B cell (primary cell): ENCODE results near the gene TLX3. TPM values are rescaled to one million over a fixed set of nuclear protein-coding genes. Genes with fewer than 3 reads are reported as not detected.

ENCODE experiments used
- ATAC-seq: fragments of 200-7000 bp; cut with Tn5 transposase; one replicate; pipeline ENCODE4 v1.10.0; 2021; ENCODE audit warnings: low read depth, mild to moderate bottlenecking, moderate number of reproducible peaks, moderate library complexity
- CTCF ChIA-PET: fragments of 350-600 bp; sonication (Branson Sonifier 250); formaldehyde crosslinking; loops from one replicate; lab custom pipeline; 2021; ENCODE audit warnings: antibody characterized with exemption, inconsistent platforms; lab: Charles Lee
- POLR2A ChIA-PET: fragments of 350-600 bp; sonication (Branson Sonifier 250); formaldehyde crosslinking; loops from one replicate; lab custom pipeline; 2021; ENCODE audit warnings: antibody characterized with exemption; lab: Charles Lee
- DNase-seq: peaks from one replicate; pipeline ENCODE4 v3.0.0; 2013
- H2AFZ ChIP-seq: 2 replicates; pipeline ENCODE4 v1.6.1; 2012; ENCODE audit warnings: mild to moderate bottlenecking, low read depth, low read length; ENCODE audit not compliant: insufficient read depth, poor library complexity, severe bottlenecking
- H3K27ac ChIP-seq, 2 donors: 1 replicate in 1 of 2; 2 replicates in 1 of 2; pipeline ENCODE4 v1.5.1; 2012 to 2013; ENCODE audit warnings: low read length in 2 of 2, mild to moderate bottlenecking in 2 of 2, moderate library complexity in 1 of 2
- H3K27me3 ChIP-seq, 4 experiments: fragments of 200-600 bp in 1 of 4; sonication (generic) in 1 of 4; replicated peaks in 1 of 4; 1 replicate in 2 of 4; 2 replicates in 2 of 4; pipeline versions ENCODE4 v1.6.1 to v1.7.0; 2013 to 2016; ENCODE audit warnings: low read length in 3 of 4, mild to moderate bottlenecking in 2 of 4, mixed read lengths in 1 of 4, moderate library complexity in 1 of 4; ENCODE audit not compliant: insufficient read depth in 4 of 4, control insufficient read depth in 3 of 4; ENCODE audit errors: control extremely low read depth in 1 of 4
- H3K36me3 ChIP-seq, 2 experiments: replicated peaks in 1 of 2; 1 replicate in 1 of 2; 2 replicates in 1 of 2; pipeline versions ENCODE4 v1.6.1 to v1.7.1; 2013; ENCODE audit warnings: low read length in 1 of 2; ENCODE audit not compliant: insufficient read depth in 2 of 2, control insufficient read depth in 1 of 2; ENCODE audit errors: control extremely low read depth in 1 of 2, extremely low read depth in 1 of 2
- H3K4me1 ChIP-seq, 2 donors: fragments of 200-600 bp in 1 of 2; sonication (generic) in 1 of 2; 1 replicate in 1 of 2; 2 replicates in 1 of 2; pipeline versions ENCODE4 v1.5.1 to v1.6.1; 2013 to 2017; ENCODE audit warnings: low read length in 2 of 2; ENCODE audit not compliant: control insufficient read depth in 2 of 2, insufficient read depth in 2 of 2
- H3K4me2 ChIP-seq: replicated peaks from 2 replicates; pipeline ENCODE3; 2012; ENCODE audit warnings: mild to moderate bottlenecking, low read depth, low read length; ENCODE audit not compliant: poor library complexity, severe bottlenecking
- H3K4me3 ChIP-seq, 5 experiments: fragments of 200-600 bp in 1 of 5; sonication (generic) in 1 of 5; 1 replicate in 3 of 5; 2 replicates in 2 of 5; pipeline versions ENCODE4 v1.5.1 to v1.7.0; 2011 to 2016; ENCODE audit warnings: low read length in 4 of 5, mild to moderate bottlenecking in 4 of 5, low read depth in 2 of 5, control low read depth in 1 of 5, moderate library complexity in 1 of 5; ENCODE audit not compliant: insufficient read depth in 1 of 5; ENCODE audit errors: control extremely low read depth in 1 of 5, extremely low read depth in 1 of 5
- H3K79me2 ChIP-seq: fragments of 200-600 bp; sonication (generic); one replicate; pipeline ENCODE4 v1.6.0; 2016; ENCODE audit warnings: low read length; ENCODE audit not compliant: control insufficient read depth, insufficient read depth
- H3K9ac ChIP-seq: fragments of 200-600 bp; sonication (generic); 2 replicates; pipeline ENCODE4 v1.6.1; 2017; ENCODE audit warnings: mild to moderate bottlenecking, low read length, moderate library complexity
- H3K9me3 ChIP-seq, 3 donors: one replicate each; pipeline versions ENCODE4 v1.6.1 to v1.7.1; 2013; ENCODE audit warnings: low read length in 2 of 3; ENCODE audit not compliant: control insufficient read depth in 2 of 3, insufficient read depth in 1 of 3; ENCODE audit errors: control extremely low read depth in 1 of 3
- H4K20me1 ChIP-seq: 2 replicates; pipeline ENCODE4 v1.6.0; 2012; ENCODE audit warnings: mild to moderate bottlenecking, low read length; ENCODE audit not compliant: insufficient read depth, control insufficient read depth, poor library complexity, severe bottlenecking
- H3K27ac Mint-ChIP-seq: one replicate; pipeline ENCODE4 v1.8.0; 2021; ENCODE audit warnings: mixed read lengths
- H3K27me3 Mint-ChIP-seq: one replicate; pipeline ENCODE4 v1.8.0; 2021; ENCODE audit warnings: mixed read lengths
- H3K4me1 Mint-ChIP-seq: one replicate; pipeline ENCODE4 v1.8.0; 2021; ENCODE audit warnings: mixed read lengths
- H3K4me3 Mint-ChIP-seq: one replicate; pipeline ENCODE4 v1.8.0; 2021; ENCODE audit warnings: mixed read lengths
- H3K9me3 Mint-ChIP-seq: one replicate; pipeline ENCODE4 v1.8.0; 2022; ENCODE audit warnings: mixed read lengths; ENCODE audit not compliant: insufficient read depth
- CTCF ChIP-seq: fragments of 200-600 bp; IDR thresholded peaks from one replicate; pipeline ENCODE4 v1.8.0; 2022; ENCODE audit warnings: antibody characterized with exemption, mild to moderate bottlenecking
- EZH2 ChIP-seq: IDR thresholded peaks from 2 replicates; pipeline ENCODE4 v1.6.1; 2012; ENCODE audit warnings: borderline replicate concordance, low read depth, mild to moderate bottlenecking, moderate library complexity, low read length; ENCODE audit not compliant: insufficient read depth, poor library complexity, severe bottlenecking
- WGBS: methylation state at CpG from one replicate; pipeline ENCODE4 v1.1.5; 2013; ENCODE audit warnings: missing lambda C conversion rate; ENCODE audit not compliant: insufficient coverage; 5-methylcytosine and 5-hydroxymethylcytosine counted together
- intact Hi-C: fragments of 100-400 bp; cut with micrococcal nuclease; formaldehyde crosslinking; loops from one replicate; pipeline ENCODE4 v1.10.0; 2022
- polyA plus RNA-seq: library from polyadenylated mRNA; depleted of rRNA; stranded (reverse); fragments of >200 nt; gene quantifications from 2 replicates; pipeline ENCODE4 v1.2.3, GENCODE V29; 2012
- total RNA-seq, 2 donors: library from RNA; stranded (reverse); fragments of 120-200 nt in 1 of 2; gene quantifications; 1 replicate in 1 of 2; 2 replicates in 1 of 2; pipeline versions ENCODE4 v1.2.3 to v1.2.4, GENCODE V29; 2013 to 2022

Gene TLX3
- total and polyA plus RNA-seq, 2 donors (not counting 1 experiment from before 2014, with no cell fraction given): not detected

DNA sequence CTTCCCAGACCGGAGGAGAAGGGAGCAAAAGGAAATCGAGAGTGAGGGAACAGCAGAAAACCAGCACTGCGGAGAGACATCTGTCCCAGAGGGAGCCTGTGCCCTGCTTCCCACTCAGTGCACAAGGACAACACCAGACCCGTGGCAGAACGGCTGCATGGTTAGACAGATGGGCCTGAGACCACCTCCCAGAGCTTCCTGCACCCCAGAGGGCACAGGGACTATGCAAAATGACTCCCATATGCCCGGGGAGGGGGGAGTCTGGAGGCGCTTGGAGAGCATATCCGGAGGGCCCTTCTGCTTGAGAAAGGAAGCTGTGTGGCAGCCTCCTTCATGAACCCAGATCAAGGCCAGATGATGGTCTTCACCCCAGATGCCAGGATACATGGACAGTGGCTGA lies 26.6 kb downstream of the TLX3 start:
- Histone ChIP-seq H4K20me1 (no peaks in the 10 kb centered on the region), H3K4me2 (no peak overlapping the region), H3K27me3 (peaks cover 0 to 17% (median 3%) of the 10 kb centered on the region in 4 experiments), H3K79me2 (no peaks in the 10 kb centered on the region), H2AFZ (no peak overlapping the region), H3K4me1 (peaks cover 0 to 6% of the 10 kb centered on the region in 2 donors), H3K9ac (no peak overlapping the region), H3K9me3 (no peaks in the 10 kb centered on the region), H3K36me3 (no peaks in the 10 kb centered on the region), H3K27ac (no peak overlapping the region), H3K4me3 (no peak overlapping the region)
- Mint-ChIP-seq H3K4me3 (no peak overlapping the region), H3K27ac (no peak overlapping the region), H3K9me3 (no peaks in the 10 kb centered on the region), H3K4me1 (peaks cover 2% of the 10 kb centered on the region), H3K27me3 (peaks cover 43% of the 10 kb centered on the region)
- TF ChIP-seq CTCF (no peak), EZH2 (no peak)
- intact Hi-C loops: no loop called here
- CTCF ChIA-PET: no interaction called here
- no peak for ATAC-seq
- no peak for DNase-seq
- POLR2A ChIA-PET: no interaction called here
- 80% methylated on average over 5 of the region's 8 CpGs for WGBS

- Histone ChIP-seq H3K4me1 (peaks cover 0 to 6% of the 10 kb centered on the region in 2 donors), H3K79me2 (no peaks in the 10 kb centered on the region), H2AFZ (peak overlapping the region; percentile 56), H3K9me3 (no peaks in the 10 kb centered on the region), H3K9ac (no peak overlapping the region), H3K4me3 (no peak overlapping the region), H3K36me3 (no peaks in the 10 kb centered on the region), H4K20me1 (no peaks in the 10 kb centered on the region), H3K27ac (no peak overlapping the region), H3K4me2 (peak overlapping the region; percentile 43), H3K27me3 (peaks cover 0 to 17% (median 3%) of the 10 kb centered on the region in 4 experiments)
- Mint-ChIP-seq H3K27me3 (peaks cover 44% of the 10 kb centered on the region), H3K9me3 (no peaks in the 10 kb centered on the region), H3K4me1 (peaks cover 2% of the 10 kb centered on the region), H3K4me3 (peak overlapping the region; percentile 49), H3K27ac (no peak overlapping the region)
- TF ChIP-seq EZH2 (no peak), CTCF (no peak)
- WGBS: 12% methylated on average over 22 of the region's 31 CpGs
- ChIA-PET CTCF (no interaction called here), POLR2A (no interaction called here)
- DNase-seq (no peak), ATAC-seq (no peak)
- intact Hi-C loops: no loop called here
Measured at GRCh38 chr5:171336521-171337209, 27.6 kb downstream of the TLX3 start.
